ENCODE data around the gene RITA1.

Gene RITA1

DNA sequence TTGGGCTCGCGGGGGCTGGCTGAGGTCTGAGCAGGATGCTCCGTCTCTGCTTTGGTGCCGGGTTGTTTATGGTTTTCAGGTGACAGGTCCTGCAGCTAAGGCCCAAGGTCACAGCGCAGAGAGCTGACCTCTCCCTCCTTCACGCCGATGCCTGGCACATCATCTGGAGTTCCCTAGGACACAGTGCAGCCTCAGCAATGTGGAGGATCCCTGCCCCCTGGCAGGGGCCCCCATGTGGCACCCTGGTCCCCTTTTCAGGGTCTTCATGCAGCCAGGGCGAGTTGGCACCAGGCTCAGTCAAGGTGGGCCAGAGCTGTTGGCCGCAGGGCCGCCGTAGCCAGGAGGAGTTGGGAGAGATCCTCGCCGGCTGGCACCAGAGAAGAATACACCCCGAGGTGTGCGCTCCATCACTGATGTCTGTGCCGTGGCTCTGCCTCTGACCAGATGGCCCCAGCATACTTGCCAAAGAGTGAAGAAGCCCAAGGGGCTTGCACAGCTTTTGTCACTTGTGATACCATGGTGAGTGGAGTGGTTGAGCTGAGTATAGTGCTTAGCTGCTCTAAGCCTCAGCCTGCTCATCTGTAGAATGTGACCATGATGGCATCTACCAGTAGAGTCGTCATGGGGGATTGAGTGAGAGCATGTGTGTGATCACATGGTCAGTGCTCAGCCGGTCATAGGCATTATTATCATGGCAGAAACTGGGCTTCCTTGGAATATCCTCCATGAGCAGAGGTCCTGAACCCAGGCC lies 46.7 kb downstream of the RITA1 start:
- FAIRE-seq, result no peak

DNA sequence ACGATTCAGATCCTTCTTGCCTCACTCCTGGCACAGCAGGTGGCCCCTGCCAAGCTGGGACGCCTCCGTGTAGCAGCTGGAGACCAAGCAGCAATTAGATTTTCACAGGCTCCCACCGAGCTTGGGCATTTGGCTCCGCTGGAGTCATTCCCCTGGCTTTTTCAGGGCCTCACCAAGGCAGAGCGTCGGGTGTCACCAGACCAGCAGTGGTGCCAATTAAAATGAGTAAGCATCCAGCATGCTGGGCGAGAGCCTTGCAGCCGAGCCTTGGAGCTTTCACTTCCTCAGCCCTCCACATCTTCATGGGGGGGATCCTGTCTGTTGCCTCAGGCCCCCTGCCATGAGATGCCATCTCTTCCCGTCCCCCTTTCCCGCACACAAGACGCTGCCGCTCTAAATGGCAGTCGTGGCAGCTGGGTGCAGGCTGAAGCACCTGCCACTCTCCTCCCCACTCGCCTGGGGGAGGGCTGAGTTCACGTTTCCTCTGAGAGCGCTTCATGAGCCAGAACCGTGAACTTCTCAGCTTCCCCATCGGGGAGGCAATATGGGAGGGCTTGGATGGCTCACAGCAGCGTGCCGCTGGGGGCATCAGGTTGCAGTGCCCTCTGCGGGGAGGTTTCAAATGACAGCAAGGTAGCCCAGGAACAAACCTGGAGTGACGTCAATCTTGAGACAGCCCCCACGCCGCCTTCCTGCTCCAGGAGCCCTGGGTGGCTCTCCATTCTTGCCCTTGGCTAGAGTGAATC lies 47.5 kb downstream of the RITA1 start:
- no peak for FAIRE-seq

DNA sequence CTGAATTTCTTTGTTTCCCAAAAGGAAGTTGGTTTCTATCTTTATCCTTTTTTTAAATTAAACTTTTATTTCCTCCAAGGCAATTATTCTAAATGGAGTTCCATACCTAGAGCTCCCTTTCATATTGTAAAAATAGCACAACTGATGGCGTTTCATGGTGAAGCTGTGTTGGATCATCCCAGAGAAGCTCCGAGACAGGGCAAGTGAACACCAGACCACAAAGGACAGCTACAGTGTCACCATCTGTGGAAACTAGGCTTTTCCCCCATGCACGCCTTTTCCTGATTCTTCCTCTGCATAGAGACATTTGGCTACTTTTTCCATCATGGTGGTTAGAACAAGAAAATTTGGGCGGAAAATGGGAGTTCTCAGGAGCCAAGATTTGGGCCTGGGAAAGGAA lies 48.4 kb downstream of the RITA1 start:
- FAIRE-seq, result no peak

DNA sequence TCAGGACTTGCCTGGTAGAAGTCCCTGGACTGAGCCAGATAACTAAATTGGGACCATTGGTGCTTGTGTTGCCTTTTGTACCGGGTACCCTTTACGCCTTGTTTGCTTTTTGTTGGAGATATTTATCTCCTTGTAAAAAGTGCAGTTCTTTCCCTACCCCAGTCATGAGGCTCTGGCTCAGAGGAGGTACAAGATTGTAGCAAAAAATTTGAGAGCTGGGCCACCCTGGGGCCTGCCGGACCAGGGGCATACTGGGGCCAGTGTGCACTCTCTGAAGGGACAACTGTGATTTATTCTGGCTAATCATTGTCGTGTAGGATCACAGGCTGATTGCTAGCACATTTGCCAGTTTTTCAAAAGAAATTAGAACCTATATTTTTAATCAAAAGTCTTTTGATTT lies 49.0 kb downstream of the RITA1 start:
- no peak for FAIRE-seq

DNA sequence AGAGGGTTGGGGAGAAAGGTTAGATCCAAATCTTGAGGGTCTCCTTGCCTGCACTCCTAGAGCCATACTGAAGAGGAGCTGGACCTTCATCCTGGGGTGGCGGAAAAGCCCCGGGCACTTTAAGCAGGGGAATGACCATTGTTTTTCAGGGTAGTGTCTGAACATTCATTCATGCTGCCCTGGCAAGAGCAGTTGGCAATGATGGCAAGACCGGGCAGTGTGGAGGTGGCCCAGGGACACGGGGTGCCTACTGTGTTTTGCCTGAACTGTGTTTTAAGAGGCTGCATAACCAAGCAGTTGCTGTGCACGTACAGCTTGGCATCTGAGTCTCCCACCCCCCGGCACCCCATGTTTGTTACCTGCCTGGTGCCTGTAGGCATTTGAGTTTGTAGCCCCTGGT lies 50.5 kb downstream of the RITA1 start:
- FAIRE-seq, result no peak

DNA sequence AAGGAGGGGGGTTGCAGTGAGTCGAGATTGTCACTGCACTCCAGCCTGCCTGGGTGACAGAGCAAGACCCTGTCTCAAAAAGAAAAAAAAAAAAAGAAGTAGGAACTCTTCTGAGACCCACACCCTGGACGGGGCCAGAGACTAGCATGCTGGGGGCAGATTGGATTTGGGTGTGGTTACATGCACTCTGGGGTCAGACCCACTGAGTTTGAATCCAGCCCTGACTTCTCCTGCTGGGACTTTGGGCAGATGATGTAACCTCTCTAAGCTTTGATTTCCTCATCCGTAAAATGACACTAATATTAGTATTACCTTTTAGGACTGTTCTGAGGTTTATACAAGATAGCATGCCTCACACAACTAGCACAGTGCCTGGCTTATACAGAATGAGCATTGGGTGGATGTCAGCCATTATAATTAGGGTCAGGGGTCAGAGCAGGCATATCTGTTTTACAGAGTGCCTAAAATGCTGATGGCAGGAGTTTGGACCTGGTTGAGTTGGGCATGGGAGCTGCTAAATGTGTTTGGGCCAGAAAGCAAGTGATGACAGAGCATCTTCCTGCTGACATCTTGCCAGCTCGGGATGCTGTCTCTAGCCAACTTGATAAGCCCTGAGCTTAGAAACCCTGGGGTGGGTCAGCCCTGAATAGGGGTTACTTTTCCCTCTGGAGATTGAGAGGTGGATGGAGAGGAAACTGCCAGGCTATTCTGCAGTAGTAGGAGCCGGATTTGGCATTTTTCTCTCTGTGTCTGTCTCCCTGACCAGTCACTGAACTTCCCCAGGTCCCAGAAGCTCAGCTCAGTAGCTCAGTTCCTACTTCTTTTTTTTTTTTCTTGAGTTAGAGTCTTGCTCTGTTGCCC lies 51.2 kb downstream of the RITA1 start:
- no peak for FAIRE-seq

DNA sequence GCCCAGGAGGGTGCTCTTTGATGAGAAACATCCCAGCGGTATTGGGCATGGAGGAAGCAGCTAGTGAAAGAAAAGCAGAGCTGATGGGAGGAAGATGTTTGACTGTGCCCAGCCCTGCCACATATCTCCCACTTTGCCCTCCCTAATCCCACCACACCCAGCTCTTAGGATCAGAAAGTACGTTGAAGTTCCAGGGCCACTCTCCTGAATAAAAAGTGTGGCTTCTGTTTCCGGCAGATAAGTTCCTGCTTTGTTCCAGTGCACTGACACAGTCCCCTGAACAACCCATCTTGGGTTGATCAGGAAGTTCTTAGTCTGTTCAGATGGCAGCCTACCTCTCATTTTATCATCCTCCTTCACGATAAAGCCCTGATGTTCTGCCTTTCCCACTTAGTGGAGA lies 52.2 kb downstream of the RITA1 start:
- FAIRE-seq, result no peak

DNA sequence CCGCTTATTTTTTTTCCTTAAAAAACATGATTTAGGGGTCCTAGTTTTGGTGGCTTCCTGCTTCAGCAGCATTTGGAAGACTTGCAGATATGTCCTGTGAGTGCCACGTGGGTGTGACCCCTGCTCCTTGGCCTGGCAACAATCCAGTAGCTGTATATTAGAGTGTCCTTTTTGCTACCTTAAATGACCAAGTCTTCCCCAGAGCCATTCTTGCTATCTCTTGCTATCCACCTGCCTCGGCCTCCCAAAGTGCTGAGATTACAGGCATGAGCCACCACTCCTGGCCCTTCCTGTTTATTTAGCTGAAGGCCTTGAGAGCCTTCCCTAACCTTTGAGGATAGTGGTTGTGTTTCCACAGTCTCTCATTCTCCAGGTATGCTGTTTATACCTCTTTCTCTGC lies 52.8 kb downstream of the RITA1 start:
- FAIRE-seq, result no peak

DNA sequence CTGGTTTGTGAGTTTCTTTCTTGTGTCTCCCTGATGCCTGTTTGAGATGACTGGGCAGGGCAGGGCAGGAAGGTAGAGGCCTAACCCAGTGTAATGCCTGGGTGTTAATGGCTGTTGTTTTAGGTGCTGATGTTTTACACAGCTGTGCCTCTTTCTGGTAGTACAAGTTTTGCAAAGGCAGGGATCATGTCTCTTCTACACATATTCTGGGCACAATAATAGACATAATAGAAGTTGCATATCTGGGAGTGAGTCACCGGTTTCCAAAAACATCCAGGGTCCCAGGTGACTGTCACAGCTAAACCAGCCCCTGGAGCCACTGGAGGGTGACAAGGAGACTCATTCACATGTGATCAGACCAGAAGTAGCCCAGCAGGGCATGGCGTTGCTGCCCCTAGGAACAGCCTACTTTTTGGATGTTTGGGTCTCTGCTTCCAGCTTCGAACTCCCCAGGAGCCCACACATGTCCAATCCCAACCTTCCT lies 53.8 kb downstream of the RITA1 start:
- no peak for FAIRE-seq

DNA sequence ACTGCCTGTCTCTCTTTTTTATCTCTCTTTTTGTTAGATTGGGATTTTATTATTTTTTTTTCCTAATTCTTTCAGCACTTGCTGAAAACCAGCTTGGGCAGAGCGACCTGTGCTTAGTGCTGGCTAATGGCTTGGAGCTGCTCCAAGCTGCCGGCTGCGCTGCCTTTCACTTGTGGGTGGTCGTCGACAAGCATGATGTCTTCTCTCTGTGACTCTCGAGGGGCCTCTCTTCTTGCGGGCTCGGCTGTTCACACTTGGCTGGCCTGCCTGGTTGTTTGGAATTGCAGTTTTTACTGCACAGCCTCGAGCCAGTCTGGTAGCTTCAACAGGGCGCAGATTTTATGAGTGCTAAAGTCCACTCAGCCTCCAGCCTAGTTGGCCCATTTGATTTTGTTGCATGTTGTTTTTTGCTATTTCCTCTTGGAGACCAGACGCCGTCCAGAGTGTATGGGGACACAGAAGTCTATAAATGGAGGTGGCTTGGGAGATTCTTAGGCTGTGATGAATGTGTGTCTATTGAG lies 54.4 kb downstream of the RITA1 start:
- no peak for FAIRE-seq

DNA sequence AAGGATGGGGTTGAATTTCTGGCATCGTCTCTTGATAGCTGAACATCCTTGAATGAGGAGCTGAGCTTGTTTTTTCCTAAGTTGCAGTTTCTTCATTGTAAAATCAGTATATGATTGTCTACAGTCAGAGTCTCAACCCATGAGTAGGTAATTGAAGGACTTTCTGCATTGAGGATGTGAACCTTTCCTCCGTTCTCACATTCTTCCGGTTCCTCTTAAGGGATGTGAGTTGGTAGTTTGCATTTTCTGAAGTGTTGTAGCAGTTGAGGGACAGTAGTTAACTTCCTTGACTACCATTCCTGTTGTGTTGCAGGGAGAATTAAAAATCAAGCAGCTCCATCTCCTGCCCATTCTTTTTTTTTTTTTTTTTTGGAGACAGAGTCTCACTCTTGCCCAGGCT lies 54.9 kb downstream of the RITA1 start:
- no peak for FAIRE-seq

DNA sequence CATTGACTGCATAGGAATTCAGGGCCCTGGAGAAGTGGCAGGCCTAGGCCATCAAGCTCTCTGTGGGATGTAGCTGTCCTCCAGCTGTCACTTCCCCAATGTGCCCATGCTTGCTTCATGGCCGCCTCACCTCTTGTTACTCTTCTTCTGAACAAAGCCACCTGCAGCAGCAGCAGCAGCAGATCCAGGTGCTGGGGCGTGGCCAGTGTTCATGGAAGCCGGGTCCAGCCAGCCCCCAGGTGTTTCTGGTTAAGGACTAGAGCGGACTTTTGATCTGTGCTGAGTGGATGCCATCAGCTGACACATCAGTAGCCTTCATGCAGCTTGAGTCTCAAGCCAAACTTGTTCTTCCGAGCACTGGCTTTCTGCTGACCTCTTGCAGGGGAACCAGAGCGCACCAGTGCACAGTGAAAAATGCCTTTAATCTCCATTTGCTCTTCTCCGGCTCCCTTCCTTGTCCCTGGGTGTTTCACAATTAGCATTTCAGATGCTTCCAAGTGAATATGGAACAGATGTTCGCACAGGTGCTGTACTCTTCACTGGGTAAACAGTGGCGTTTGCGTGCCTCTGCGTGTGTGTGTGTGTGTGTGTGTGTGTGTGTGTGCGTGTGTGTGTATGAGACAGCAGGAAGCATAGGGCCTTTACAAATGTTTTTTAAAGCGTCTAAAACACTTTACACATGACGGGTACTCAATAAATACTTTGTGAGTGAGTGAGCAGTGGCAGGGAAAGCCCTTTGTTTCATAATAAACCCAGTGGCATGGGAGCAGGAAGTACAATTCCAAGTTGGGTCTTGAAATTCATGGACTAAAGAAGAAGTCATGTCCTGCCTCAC lies 55.9 kb downstream of the RITA1 start:
- peak; percentile 95 for FAIRE-seq

All from islet of Langerhans (tissue), 1 donor.